GM21786 (cell line): Measurements from ENCODE around the gene NCKAP5.

Source experiments
- ATAC-seq: cut with Tn5 transposase; IDR thresholded peaks from one replicate; pipeline ENCODE4 v1.9.1; 2021; ENCODE audit not compliant: unreplicated experiment

Gene NCKAP5

GRCh38 chr2:132656266-132656975 is 911.8 kb downstream of the NCKAP5 start:
- ATAC-seq: no peak

- ATAC-seq: no peak
These were observed 913.3 kb downstream of the NCKAP5 start for GRCh38 chr2:132654968-132655367.

GRCh38 chr2:132654335-132654734 is 913.9 kb downstream of the NCKAP5 start:
- no peak for ATAC-seq

GRCh38 chr2:132652474-132652873 is 915.8 kb downstream of the NCKAP5 start:
- ATAC-seq: no peak

- ATAC-seq: no peak
These were observed 916.9 kb downstream of the NCKAP5 start for GRCh38 chr2:132651115-132652045.

- ATAC-seq: no peak
These were observed 921.6 kb downstream of the NCKAP5 start for GRCh38 chr2:132646540-132647108.

- ATAC-seq: no peak
These were observed 922.3 kb downstream of the NCKAP5 start for GRCh38 chr2:132645722-132646539.

GRCh38 chr2:132645176-132645575 is 923.1 kb downstream of the NCKAP5 start:
- ATAC-seq: no peak

GRCh38 chr2:132642415-132642814 is 925.8 kb downstream of the NCKAP5 start:
- ATAC-seq: no peak

- no peak for ATAC-seq
These were observed 926.4 kb downstream of the NCKAP5 start for GRCh38 chr2:132641819-132642218.

GRCh38 chr2:132640116-132640515 is 928.1 kb downstream of the NCKAP5 start:
- ATAC-seq: no peak

GRCh38 chr2:132638313-132639040 is 929.8 kb downstream of the NCKAP5 start:
- no peak for ATAC-seq

GRCh38 chr2:132636346-132636745 is 931.9 kb downstream of the NCKAP5 start:
- ATAC-seq: no peak

- ATAC-seq: no peak
These were observed 934.6 kb downstream of the NCKAP5 start for GRCh38 chr2:132633635-132634034.

- no peak for ATAC-seq
These were observed 936.1 kb downstream of the NCKAP5 start for GRCh38 chr2:132632000-132632649.

- no peak for ATAC-seq
These were observed 940.7 kb downstream of the NCKAP5 start for GRCh38 chr2:132627536-132627935.

- ATAC-seq: no peak
These were observed 945.0 kb downstream of the NCKAP5 start for GRCh38 chr2:132623096-132623839.
